Hair follicular keratinocyte (primary cell): ENCODE results near the gene IFT27. TPM values are rescaled to one million over a fixed set of nuclear protein-coding genes. Genes with fewer than 3 reads are reported as not detected.

Experiments
- total RNA-seq: library from RNA; depleted of rRNA; stranded (reverse); fragments of >200 nt; gene quantifications from 2 replicates; pipeline ENCODE4 v1.2.3, GENCODE V29; 2015

IFT27 gene
- total RNA-seq: 12.2 and 14.2 TPM in 2 replicates

GRCh38 chr22:36775964-36776669 lies at the start of gene IFT27:
Gene IFT27, minus strand, starts transcription at chr22:36776119. Its CDS starts 412 bp downstream, at chr22:36775707.

GRCh38 chr22:36816636-36817524 lies 41.0 kb upstream of the IFT27 start, which contains the start of gene PVALB:
Gene PVALB, minus strand, starts transcription at chr22:36817035. Its CDS starts 30 bp downstream, at chr22:36817005.

Other genes starting within 250 kb of the IFT27 start
- 437 and 456 TPM in 2 replicates for gene EIF3D, start 247.0 kb downstream of the IFT27 start, total RNA-seq
- not detected in 2 replicates for gene CACNG2, start 72.4 kb downstream of the IFT27 start, total RNA-seq
- not detected in 2 replicates for gene PVALB, start 40.9 kb upstream of the IFT27 start, total RNA-seq
- gene NCF4, start 84.9 kb upstream of the IFT27 start, total RNA-seq: 0.76 TPM in 1 of 2 replicates, not detected in the other
- gene CSF2RB, start 137.5 kb upstream of the IFT27 start, total RNA-seq: not detected in 2 replicates
- 39.5 and 42.4 TPM in 2 replicates for gene TST, start 243.3 kb upstream of the IFT27 start, total RNA-seq
- gene MPST, start 243.6 kb upstream of the IFT27 start, total RNA-seq: 203 and 213 TPM in 2 replicates